Astrocyte (in vitro differentiated cells and primary cell): ENCODE measurements around the gene NPIPB13.
"Not testable (repeated sequence)": the region's sequence is repeated elsewhere in the genome, so short reads cannot be mapped to it uniquely, and the experiment has no call there.

Experiments used
- CTCF ChIP-seq: IDR thresholded peaks from 2 replicates; pipeline ENCODE4 v1.5.1; 2011; ENCODE audit warnings: low read depth, mild to moderate bottlenecking, inconsistent platforms, low read length, moderate library complexity; ENCODE audit not compliant: insufficient read depth
- EZH2 ChIP-seq: IDR thresholded peaks from 2 replicates; pipeline ENCODE4 v1.6.1; 2012; ENCODE audit warnings: mild to moderate bottlenecking, low read length, inconsistent platforms; ENCODE audit not compliant: insufficient read depth

GRCh38 chr16:30209032-30209431 is 39.2 kb downstream of the NPIPB13 start:
- TF ChIP-seq CTCF, EZH2: not testable (repeated sequence)
